ENCODE data around the gene KIAA1191.

DNA sequence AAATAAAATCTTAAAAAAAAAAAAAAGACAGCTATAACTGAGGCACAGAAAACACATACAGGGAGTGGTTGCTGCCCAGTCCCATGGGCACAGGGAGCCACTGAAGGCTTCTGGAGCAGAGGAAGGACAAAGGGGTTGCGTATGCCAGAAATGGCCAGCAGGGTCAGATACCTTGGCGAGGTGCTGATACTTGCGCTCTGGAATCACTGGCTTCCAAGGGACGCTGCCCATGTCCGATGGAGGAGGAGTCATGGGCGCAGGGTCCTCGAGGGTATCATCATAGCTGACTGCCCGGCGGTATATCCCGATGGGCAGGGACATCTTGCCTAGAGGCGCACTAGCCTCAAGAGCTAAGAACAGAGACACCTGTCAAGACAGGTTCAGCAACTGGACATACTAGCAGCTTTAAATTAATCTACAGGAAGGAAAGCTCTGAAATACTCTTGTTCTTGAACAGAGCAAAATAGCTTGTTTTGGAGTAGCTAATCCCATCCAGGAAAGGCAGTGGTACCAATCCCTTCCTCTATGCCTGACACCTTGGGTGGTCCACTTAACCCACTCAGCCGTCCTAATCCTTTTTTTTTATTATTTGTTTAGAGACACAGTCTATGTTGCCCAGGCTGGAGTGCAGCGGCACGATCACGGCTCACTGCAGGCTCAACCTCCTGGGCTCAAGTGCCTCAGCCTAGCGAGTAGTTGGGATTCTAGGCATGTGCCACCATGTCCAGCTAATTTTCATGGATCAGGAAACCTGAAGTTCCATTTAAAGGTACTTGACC lies 6.0 kb downstream of the KIAA1191 start:
- TF ChIP-seq, protein P1, sequence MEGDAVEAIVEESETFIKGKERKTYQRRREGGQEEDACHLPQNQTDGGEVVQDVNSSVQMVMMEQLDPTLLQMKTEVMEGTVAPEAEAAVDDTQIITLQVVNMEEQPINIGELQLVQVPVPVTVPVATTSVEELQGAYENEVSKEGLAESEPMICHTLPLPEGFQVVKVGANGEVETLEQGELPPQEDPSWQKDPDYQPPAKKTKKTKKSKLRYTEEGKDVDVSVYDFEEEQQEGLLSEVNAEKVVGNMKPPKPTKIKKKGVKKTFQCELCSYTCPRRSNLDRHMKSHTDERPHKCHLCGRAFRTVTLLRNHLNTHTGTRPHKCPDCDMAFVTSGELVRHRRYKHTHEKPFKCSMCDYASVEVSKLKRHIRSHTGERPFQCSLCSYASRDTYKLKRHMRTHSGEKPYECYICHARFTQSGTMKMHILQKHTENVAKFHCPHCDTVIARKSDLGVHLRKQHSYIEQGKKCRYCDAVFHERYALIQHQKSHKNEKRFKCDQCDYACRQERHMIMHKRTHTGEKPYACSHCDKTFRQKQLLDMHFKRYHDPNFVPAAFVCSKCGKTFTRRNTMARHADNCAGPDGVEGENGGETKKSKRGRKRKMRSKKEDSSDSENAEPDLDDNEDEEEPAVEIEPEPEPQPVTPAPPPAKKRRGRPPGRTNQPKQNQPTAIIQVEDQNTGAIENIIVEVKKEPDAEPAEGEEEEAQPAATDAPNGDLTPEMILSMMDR (IDR thresholded peaks at IDR 0.05 in 2 of 3, conservative IDR thresholded peaks at IDR 0.05 in 1 of 3; ENCODE audit: insufficient read depth in 2 of 3, low read depth in 1 of 3, low read length in 3 of 3) = no peak
- TF ChIP-seq RCOR1 (IDR thresholded peaks at IDR 0.05; ENCODE audit: borderline replicate concordance in 1 of 2, low read depth in 2 of 2, low read length in 2 of 2) = no peak
